Ishikawa (cell line): ENCODE measurements around the gene BRWD1.

ENCODE experiments used
- CEBPB ChIP-seq: IDR thresholded peaks from 2 replicates; pipeline ENCODE4 v1.6.1; 2012
- CREB1 ChIP-seq: IDR thresholded peaks from 2 replicates; pipeline ENCODE4 v1.6.1; 2012; ENCODE audit warnings: low read depth
- EGR1 ChIP-seq: IDR thresholded peaks from 2 replicates; pipeline ENCODE4 v1.6.1; 2012
- EP300 ChIP-seq: IDR thresholded peaks from 2 replicates; pipeline ENCODE4 v1.6.1; 2012; ENCODE audit warnings: borderline replicate concordance
- FOXM1 ChIP-seq: IDR thresholded peaks from 2 replicates; pipeline ENCODE4 v1.6.1; 2012; ENCODE audit warnings: low read depth, borderline replicate concordance
- NFIC ChIP-seq: IDR thresholded peaks from 2 replicates; pipeline ENCODE4 v1.6.1; 2012
- RAD21 ChIP-seq: IDR thresholded peaks from 2 replicates; pipeline ENCODE4 v1.6.1; 2012; ENCODE audit warnings: low read depth
- TAF1 ChIP-seq: IDR thresholded peaks from 2 replicates; pipeline ENCODE4 v1.6.1; 2012; ENCODE audit warnings: low read depth, mild to moderate bottlenecking
- TCF12 ChIP-seq: IDR thresholded peaks from 2 replicates; pipeline ENCODE4 v1.6.1; 2012; ENCODE audit warnings: low read depth
- TEAD4 ChIP-seq: IDR thresholded peaks from 2 replicates; pipeline ENCODE4 v1.6.1; 2012
- YY1 ChIP-seq: IDR thresholded peaks from 2 replicates; pipeline ENCODE4 v1.6.1; 2012; ENCODE audit warnings: low read depth
- ZBTB7A ChIP-seq: IDR thresholded peaks from 2 replicates; pipeline ENCODE4 v1.6.1; 2012; ENCODE audit warnings: low read depth
- TF ChIP-seq, protein P1 (sequence below): IDR thresholded peaks from 2 replicates; pipeline ENCODE4 v1.6.1; 2012
- TF ChIP-seq, protein P2 (sequence below): IDR thresholded peaks from 2 replicates; pipeline ENCODE4 v1.6.1; 2012
- TF ChIP-seq, protein P3 (sequence below): IDR thresholded peaks from 2 replicates; pipeline ENCODE4 v1.6.1; 2012; ENCODE audit warnings: low read depth, mild to moderate bottlenecking

The BRWD1 gene

DNA sequence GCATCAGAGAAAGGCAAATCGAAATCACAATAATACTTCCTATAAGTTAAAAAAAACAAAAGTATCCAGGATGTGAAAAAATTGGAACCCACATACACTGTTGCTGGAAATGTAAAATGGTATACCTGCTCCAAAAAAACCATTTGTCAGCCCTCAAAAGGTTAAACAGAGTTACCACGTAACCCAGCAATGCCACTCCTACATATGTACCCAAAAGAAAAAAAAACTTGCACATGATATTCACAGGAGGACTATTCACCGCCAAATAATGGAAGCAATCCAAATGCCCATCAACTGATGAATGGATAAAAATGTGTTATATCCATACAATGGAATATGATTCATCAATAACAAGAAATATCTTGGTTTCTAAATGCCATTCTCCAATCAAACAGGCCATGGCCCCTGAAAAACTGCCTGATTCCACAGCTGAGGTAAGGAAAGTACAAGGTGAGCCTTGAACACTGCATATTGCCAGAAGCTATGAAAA lies 91.4 kb downstream of the BRWD1 start:
- TF ChIP-seq EGR1 (no peak), TAF1 (no peak), TEAD4 (no peak), ZBTB7A (no peak), CEBPB (no peak), EP300 (no peak), RAD21 (no peak), NFIC (no peak), FOXM1 (no peak), YY1 (no peak), TCF12 (no peak)
- TF ChIP-seq, protein P1, sequence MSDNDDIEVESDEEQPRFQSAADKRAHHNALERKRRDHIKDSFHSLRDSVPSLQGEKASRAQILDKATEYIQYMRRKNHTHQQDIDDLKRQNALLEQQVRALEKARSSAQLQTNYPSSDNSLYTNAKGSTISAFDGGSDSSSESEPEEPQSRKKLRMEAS = no peak
- TF ChIP-seq, protein P2, sequence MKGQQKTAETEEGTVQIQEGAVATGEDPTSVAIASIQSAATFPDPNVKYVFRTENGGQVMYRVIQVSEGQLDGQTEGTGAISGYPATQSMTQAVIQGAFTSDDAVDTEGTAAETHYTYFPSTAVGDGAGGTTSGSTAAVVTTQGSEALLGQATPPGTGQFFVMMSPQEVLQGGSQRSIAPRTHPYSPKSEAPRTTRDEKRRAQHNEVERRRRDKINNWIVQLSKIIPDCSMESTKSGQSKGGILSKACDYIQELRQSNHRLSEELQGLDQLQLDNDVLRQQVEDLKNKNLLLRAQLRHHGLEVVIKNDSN = no peak

DNA sequence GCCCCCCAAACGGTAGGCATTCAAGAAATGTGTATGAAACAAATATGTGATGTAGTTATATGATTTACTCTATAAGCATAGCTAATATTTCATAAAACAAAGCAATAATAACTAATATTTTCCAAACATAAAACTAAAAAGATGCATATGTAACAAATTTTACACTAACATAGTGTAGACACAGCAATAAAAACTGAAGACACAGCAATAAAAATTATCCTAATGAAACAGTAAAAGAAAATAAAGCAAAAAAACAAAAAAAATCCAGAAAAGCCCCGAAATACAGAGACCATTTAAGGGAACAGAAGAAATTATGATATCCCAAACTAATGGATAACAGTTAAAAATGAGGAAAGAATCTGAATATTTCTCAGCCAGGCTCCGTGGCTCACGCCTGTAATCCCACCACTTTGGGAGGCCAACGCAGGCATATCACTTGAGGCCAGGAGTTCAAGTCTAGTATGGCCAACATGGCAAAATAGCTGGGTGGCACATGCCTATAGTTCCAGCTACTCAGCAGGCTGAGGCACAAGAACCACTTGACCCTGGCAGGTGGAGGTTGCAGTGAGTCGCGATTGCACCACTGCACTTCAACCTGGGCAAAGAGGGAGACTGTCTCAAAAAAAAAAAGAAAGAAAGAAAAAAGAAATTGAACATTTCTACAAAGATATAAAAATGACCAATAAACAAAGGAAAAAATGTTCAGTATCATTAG lies 92.0 kb downstream of the BRWD1 start:
- TF ChIP-seq TEAD4 = no peak
- TF ChIP-seq, protein P2 = no peak
- TF ChIP-seq, protein P3, sequence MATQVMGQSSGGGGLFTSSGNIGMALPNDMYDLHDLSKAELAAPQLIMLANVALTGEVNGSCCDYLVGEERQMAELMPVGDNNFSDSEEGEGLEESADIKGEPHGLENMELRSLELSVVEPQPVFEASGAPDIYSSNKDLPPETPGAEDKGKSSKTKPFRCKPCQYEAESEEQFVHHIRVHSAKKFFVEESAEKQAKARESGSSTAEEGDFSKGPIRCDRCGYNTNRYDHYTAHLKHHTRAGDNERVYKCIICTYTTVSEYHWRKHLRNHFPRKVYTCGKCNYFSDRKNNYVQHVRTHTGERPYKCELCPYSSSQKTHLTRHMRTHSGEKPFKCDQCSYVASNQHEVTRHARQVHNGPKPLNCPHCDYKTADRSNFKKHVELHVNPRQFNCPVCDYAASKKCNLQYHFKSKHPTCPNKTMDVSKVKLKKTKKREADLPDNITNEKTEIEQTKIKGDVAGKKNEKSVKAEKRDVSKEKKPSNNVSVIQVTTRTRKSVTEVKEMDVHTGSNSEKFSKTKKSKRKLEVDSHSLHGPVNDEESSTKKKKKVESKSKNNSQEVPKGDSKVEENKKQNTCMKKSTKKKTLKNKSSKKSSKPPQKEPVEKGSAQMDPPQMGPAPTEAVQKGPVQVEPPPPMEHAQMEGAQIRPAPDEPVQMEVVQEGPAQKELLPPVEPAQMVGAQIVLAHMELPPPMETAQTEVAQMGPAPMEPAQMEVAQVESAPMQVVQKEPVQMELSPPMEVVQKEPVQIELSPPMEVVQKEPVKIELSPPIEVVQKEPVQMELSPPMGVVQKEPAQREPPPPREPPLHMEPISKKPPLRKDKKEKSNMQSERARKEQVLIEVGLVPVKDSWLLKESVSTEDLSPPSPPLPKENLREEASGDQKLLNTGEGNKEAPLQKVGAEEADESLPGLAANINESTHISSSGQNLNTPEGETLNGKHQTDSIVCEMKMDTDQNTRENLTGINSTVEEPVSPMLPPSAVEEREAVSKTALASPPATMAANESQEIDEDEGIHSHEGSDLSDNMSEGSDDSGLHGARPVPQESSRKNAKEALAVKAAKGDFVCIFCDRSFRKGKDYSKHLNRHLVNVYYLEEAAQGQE = no peak
- no peak for TF ChIP-seq ZBTB7A
- TF ChIP-seq TAF1 = no peak
- TF ChIP-seq FOXM1 = no peak
- no peak for TF ChIP-seq EGR1
- no peak for TF ChIP-seq NFIC
- TF ChIP-seq CEBPB = no peak
- TF ChIP-seq TCF12 = no peak

DNA sequence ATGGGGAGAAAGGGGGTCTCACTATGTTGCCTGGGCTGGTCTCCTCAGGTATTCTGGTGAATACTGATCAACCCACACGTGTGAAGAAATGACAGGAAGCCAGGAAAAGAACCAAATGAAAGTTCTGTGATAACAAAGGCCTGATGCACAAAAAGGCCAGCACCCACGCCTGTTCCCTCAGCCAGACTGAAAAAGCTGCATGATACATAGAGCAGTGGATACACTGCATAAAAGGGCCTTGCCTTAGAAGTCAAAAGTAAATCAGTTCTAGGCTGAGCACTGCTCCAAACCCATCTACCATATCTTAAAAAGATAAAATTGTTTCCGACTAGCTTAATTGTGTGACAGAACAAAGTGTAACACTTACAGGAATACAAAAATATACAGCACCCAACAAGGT lies 93.3 kb downstream of the BRWD1 start:
- no peak for TF ChIP-seq FOXM1

DNA sequence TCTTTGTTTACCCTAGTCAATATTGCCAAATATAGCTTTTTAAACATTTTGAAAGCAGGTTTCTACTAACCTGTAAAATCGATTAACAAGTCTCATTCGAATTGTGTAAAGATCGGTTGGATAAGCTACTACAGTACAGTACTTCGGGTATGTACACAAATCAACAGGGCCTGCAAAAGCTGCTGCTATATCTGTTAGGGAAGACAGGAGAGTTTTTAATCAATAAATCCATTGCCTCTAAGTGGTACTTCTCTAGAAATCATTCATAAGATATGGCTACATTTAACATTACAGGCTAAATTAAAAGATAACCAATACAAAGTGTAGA lies 95.4 kb downstream of the BRWD1 start:
- TF ChIP-seq, protein P3 = no peak
- no peak for TF ChIP-seq RAD21
- TF ChIP-seq TEAD4 = no peak
- no peak for TF ChIP-seq YY1

DNA sequence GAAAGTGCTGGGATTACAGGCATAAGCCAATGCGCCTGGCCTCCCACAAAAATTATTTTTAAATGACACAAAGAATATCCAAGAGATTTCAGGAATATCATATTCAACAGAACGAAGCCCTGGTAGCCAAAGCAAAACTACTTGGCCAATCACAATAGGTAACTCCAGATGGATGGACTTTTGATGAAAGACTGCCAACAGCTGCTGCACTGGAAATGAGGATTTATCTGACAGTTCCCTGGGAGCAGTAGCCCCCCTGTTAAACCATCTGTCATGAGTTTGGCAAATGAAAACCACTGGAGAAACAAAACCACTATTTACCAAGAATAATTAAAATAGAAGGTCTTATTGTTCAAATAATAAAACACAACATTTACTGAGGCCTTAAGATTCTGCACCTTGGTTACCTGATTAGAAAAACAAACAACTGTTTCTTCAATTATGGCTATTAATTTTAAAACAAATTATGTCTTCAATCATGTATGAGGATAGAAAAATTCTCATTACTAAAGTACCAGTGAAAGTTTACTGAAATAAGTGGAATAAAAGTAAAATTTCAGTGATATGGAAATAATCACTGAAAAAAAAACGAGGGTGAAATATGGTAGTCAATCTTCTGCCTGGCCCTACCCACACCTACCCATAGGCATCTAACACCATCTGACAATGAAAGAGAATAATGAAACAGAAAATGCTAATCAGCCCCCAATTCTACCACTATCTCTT lies 95.9 kb downstream of the BRWD1 start:
- no peak for TF ChIP-seq TCF12
- TF ChIP-seq ZBTB7A = no peak
- TF ChIP-seq NFIC = no peak
- no peak for TF ChIP-seq EGR1
- no peak for TF ChIP-seq FOXM1

DNA sequence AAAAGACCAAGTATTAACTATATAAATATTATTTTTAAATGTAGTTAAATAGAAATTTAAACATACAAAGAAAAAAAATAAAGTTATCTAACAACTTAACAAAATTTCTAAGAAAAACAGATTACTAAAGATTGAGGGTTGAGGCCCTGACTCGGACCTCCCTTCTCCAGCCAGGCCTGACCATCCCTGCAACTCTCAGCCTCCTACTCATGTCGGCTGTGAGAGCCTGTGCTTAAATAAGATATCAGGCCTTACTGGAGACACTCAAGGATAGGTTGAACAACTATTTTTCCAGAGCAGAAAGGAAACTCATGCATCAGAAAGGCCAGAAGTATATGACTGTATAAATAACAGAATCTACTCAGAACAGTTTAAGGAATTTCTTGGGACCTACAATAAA lies 97.1 kb downstream of the BRWD1 start:
- TF ChIP-seq TCF12 (no peak), TEAD4 (no peak)
- TF ChIP-seq, protein P2 = no peak

DNA sequence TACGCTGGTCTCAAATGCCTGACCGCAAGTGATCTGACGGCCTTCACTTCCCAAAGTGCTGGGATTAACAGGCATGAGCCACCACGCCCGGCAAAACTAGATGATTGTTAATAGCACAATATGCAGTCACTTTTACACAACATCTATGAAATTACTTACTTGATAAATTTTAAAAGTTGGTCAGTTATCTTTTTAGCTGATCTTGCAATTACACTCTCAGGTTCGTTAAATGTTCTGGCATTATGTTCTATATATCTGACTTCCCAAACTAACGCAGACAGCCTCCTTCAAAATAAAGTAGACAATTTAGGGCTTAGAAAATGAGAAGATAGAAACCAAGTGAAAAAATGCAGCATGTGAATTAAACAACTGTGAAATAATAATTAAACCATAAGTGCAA lies 98.4 kb downstream of the BRWD1 start:
- TF ChIP-seq, protein P2 = no peak
- TF ChIP-seq TCF12 = no peak
- TF ChIP-seq TAF1 = no peak
- TF ChIP-seq YY1 = no peak
- no peak for TF ChIP-seq ZBTB7A
- no peak for TF ChIP-seq CREB1
- TF ChIP-seq EP300 = no peak
- TF ChIP-seq TEAD4 = no peak
- TF ChIP-seq CEBPB = no peak
- no peak for TF ChIP-seq RAD21
- no peak for TF ChIP-seq FOXM1
- TF ChIP-seq NFIC = no peak
